AG09309 (cell line): ENCODE results near the gene EEIG1.
A peak's percentile ranks its signal among the peaks of the same experiment; 100 is the strongest.

ENCODE experiments used
- DNase-seq: peaks from one replicate; pipeline ENCODE4 v3.0.0-alpha.2; 2010; ENCODE audit warnings: low read depth
- H3K4me3 ChIP-seq: 2 replicates; pipeline ENCODE4 v1.5.1; 2011; ENCODE audit warnings: mild to moderate bottlenecking, low read depth, low read length, moderate library complexity; ENCODE audit not compliant: control insufficient read depth
- CTCF ChIP-seq: IDR thresholded peaks from 2 replicates; pipeline ENCODE4 v1.5.1; 2011; ENCODE audit warnings: mild to moderate bottlenecking, low read depth, low read length, inconsistent platforms; ENCODE audit not compliant: insufficient read depth, control insufficient read depth; ENCODE audit errors: missing control alignments

EEIG1 gene

GRCh38 chr9:127937388-127938297 lies 43.1 kb downstream of the EEIG1 start, which contains the start of gene DPM2:
DPM2 (minus strand) TSS chr9:127937854; CDS start chr9:127937820, 34 bp downstream.
- no peak for TF ChIP-seq CTCF
- peak within 1 kb of the TSS; percentile 85 for H3K4me3 ChIP-seq
- DNase-seq, result no peak

- no peak for DNase-seq
- H3K4me3 ChIP-seq, result peak overlapping the region; percentile 85
- TF ChIP-seq CTCF, result no peak
Observed at GRCh38 chr9:127937056-127937387, 43.8 kb downstream of the EEIG1 start.

GRCh38 chr9:127936347-127936852 lies 44.4 kb downstream of the EEIG1 start:
- no peak for TF ChIP-seq CTCF
- H3K4me3 ChIP-seq, result peak overlapping the region; percentile 85
- DNase-seq, result no peak

- no peak for TF ChIP-seq CTCF
- H3K4me3 ChIP-seq, result no peak overlapping the region
Observed at GRCh38 chr9:127935765-127936221, 45.0 kb downstream of the EEIG1 start.

GRCh38 chr9:127934986-127935385 lies 45.8 kb downstream of the EEIG1 start:
- DNase-seq, result no peak
- H3K4me3 ChIP-seq, result no peak overlapping the region
- TF ChIP-seq CTCF, result no peak

More at GRCh38 chr9:127935765-127936221, 45.0 kb downstream of the EEIG1 start:
- no peak for DNase-seq

GRCh38 chr9:127934248-127934647 lies 46.5 kb downstream of the EEIG1 start:
- no peak overlapping the region for H3K4me3 ChIP-seq
- DNase-seq, result no peak
- TF ChIP-seq CTCF, result no peak
